K562 (cell line): ENCODE data around the gene TRIM33. TPM values are rescaled to one million over a fixed set of nuclear protein-coding genes. Genes with fewer than 3 reads are reported as not detected.

Source experiments
- CTCFL ChIP-seq: IDR thresholded peaks from 2 replicates; pipeline ENCODE4 v1.6.1; 2011; ENCODE audit warnings: borderline replicate concordance, low read depth, mild to moderate bottlenecking, moderate library complexity, low read length; ENCODE audit not compliant: insufficient read depth, poor library complexity, severe bottlenecking
- NR2F6 ChIP-seq: fragments of 450-650 bp; formaldehyde crosslinking; IDR thresholded peaks from 2 replicates; pipeline ENCODE4 v1.4.0; 2020; ENCODE audit warnings: mild to moderate bottlenecking
- SIN3B ChIP-seq: fragments of 450-650 bp; IDR thresholded peaks from 2 replicates; pipeline ENCODE4 v1.6.1; 2017; ENCODE audit warnings: low read depth, mild to moderate bottlenecking, moderate library complexity
- ZBTB5 ChIP-seq: fragments of 450-650 bp; IDR thresholded peaks from 2 replicates; pipeline ENCODE4 v1.6.1; 2017; ENCODE audit warnings: antibody characterized with exemption
- ZNF146 ChIP-seq: IDR thresholded peaks from one replicate; pipeline ENCODE4 v1.6.1; 2018; ENCODE audit warnings: missing compliant biosample characterization; ENCODE audit not compliant: unreplicated experiment
- polyA plus RNA-seq, 8 experiments: library from polyadenylated mRNA; depleted of rRNA in 4 of 8; stranded (reverse) in 5 of 8; unstranded in 3 of 8; fragments of >200 nt; fragmentation: Nextera tagmentation in 2 of 8; fragmentation: Illumina TruSeq in 1 of 8; extraction: Ambion mirVana in 2 of 8; extraction: Trizol in 1 of 8; gene quantifications; 2 replicates each; pipeline versions ENCODE4 v1.2.1 to v1.2.3, GENCODE V29; 2011 to 2014; ENCODE audit warnings: inconsistent platforms in 1 of 8, missing spikeins in 1 of 8
- total RNA-seq, 7 experiments: library from RNA; depleted of rRNA in 6 of 7; stranded (reverse); fragments of >200 nt in 6 of 7; fragmentation: Illumina TruSeq in 2 of 7; extraction: Trizol in 2 of 7; gene quantifications; 2 replicates each; pipeline versions ENCODE4 v1.2.1 to v1.2.3, GENCODE V29; 2011 to 2021; ENCODE audit warnings: low replicate concordance in 1 of 7
- TF ChIP-seq, protein P1 (sequence below): sonication (generic); formaldehyde crosslinking; IDR thresholded peaks from 2 replicates; pipeline ENCODE4 v1.8.0; 2022; ENCODE audit warnings: mild to moderate bottlenecking, missing genetic modification reagents, borderline replicate concordance
- TF ChIP-seq, protein P2 (sequence below): sonication (generic); formaldehyde crosslinking; IDR thresholded peaks from 2 replicates; pipeline ENCODE4 v1.8.1; 2023; ENCODE audit warnings: mild to moderate bottlenecking, missing genetic modification reagents
- TF ChIP-seq, protein P3 (sequence below): sonication (generic); formaldehyde crosslinking; IDR thresholded peaks from 2 replicates; pipeline ENCODE4 v1.5.0; 2020; ENCODE audit warnings: missing genetic modification reagents
- TF ChIP-seq, protein P4 (sequence below): fragments of 250-450 bp; sonication (Bioruptor Pico); IDR thresholded peaks from 2 replicates; pipeline ENCODE4 v1.4.0; 2020; ENCODE audit warnings: mild to moderate bottlenecking, moderate library complexity

Gene TRIM33
- total and polyA plus RNA-seq, 9 of the 15 experiments (the other 6 are each of a cell fraction or from before 2014, with no cell fraction given), result 9.3 to 58.4 (median 40.2) TPM

DNA sequence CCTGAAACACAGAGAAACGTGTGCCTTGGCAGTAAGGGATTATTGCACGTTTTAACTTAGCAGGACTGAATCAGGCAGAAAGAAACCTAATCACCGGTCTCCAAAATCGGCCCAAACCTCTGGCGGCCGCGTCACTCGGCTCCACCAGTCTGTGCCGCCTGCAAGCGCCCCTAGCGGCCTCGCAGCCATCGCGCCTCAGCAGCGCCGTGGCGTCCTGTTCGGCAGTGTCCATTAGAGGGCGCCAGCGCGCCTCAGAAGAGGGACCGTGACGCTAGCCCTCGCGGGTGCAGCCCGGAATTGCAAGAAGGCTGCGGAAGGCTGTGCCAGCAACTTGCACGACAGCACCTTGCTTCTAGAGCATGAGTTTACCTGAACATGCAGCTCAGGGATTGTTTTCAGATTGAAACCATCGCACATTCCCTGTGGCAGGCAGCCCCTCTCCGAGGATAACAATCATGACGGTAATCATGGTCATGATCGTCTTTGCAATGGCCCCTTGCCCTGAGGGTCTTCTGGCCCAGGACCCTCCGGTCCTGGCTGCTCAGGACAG is 164.4 kb downstream of the TRIM33 start (continued):
- TF ChIP-seq, protein P1, sequence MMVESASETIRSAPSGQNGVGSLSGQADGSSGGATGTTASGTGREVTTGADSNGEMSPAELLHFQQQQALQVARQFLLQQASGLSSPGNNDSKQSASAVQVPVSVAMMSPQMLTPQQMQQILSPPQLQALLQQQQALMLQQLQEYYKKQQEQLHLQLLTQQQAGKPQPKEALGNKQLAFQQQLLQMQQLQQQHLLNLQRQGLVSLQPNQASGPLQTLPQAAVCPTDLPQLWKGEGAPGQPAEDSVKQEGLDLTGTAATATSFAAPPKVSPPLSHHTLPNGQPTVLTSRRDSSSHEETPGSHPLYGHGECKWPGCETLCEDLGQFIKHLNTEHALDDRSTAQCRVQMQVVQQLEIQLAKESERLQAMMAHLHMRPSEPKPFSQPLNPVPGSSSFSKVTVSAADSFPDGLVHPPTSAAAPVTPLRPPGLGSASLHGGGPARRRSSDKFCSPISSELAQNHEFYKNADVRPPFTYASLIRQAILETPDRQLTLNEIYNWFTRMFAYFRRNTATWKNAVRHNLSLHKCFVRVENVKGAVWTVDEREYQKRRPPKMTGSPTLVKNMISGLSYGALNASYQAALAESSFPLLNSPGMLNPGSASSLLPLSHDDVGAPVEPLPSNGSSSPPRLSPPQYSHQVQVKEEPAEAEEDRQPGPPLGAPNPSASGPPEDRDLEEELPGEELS, result no peak
- no peak for TF ChIP-seq ZNF146 (CRISPR knock-in tag)
- TF ChIP-seq, protein P2, sequence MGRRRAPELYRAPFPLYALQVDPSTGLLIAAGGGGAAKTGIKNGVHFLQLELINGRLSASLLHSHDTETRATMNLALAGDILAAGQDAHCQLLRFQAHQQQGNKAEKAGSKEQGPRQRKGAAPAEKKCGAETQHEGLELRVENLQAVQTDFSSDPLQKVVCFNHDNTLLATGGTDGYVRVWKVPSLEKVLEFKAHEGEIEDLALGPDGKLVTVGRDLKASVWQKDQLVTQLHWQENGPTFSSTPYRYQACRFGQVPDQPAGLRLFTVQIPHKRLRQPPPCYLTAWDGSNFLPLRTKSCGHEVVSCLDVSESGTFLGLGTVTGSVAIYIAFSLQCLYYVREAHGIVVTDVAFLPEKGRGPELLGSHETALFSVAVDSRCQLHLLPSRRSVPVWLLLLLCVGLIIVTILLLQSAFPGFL, result peak; percentile 97
- TF ChIP-seq, protein P3, sequence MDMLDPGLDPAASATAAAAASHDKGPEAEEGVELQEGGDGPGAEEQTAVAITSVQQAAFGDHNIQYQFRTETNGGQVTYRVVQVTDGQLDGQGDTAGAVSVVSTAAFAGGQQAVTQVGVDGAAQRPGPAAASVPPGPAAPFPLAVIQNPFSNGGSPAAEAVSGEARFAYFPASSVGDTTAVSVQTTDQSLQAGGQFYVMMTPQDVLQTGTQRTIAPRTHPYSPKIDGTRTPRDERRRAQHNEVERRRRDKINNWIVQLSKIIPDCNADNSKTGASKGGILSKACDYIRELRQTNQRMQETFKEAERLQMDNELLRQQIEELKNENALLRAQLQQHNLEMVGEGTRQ (CRISPR knock-in tag), result no peak
- peak; percentile 52; the same call in 1 of the 2 replicates for TF ChIP-seq SIN3B
- TF ChIP-seq NR2F6 (CRISPR knock-in tag), result no peak
- no peak for TF ChIP-seq ZBTB5
- TF ChIP-seq, protein P4, sequence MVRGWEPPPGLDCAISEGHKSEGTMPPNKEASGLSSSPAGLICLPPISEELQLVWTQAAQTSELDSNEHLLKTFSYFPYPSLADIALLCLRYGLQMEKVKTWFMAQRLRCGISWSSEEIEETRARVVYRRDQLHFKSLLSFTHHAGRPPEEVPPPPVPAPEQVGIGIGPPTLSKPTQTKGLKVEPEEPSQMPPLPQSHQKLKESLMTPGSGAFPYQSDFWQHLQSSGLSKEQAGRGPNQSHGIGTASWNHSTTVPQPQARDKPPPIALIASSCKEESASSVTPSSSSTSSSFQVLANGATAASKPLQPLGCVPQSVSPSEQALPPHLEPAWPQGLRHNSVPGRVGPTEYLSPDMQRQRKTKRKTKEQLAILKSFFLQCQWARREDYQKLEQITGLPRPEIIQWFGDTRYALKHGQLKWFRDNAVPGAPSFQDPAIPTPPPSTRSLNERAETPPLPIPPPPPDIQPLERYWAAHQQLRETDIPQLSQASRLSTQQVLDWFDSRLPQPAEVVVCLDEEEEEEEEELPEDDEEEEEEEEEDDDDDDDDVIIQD (CRISPR knock-in tag), result no peak
- peak; percentile 94 for TF ChIP-seq CTCFL
